SH-SY5Y (cell line): ENCODE measurements around the gene NGEF.

Experiments used
- GATA2 ChIP-seq: IDR thresholded peaks from 2 replicates; pipeline ENCODE4 v1.6.1; 2011; ENCODE audit warnings: mild to moderate bottlenecking, low read depth, low read length
- GATA3 ChIP-seq: IDR thresholded peaks from 2 replicates; pipeline ENCODE4 v1.6.1; 2011; ENCODE audit warnings: low read depth, mild to moderate bottlenecking, low read length, moderate library complexity

NGEF gene

DNA sequence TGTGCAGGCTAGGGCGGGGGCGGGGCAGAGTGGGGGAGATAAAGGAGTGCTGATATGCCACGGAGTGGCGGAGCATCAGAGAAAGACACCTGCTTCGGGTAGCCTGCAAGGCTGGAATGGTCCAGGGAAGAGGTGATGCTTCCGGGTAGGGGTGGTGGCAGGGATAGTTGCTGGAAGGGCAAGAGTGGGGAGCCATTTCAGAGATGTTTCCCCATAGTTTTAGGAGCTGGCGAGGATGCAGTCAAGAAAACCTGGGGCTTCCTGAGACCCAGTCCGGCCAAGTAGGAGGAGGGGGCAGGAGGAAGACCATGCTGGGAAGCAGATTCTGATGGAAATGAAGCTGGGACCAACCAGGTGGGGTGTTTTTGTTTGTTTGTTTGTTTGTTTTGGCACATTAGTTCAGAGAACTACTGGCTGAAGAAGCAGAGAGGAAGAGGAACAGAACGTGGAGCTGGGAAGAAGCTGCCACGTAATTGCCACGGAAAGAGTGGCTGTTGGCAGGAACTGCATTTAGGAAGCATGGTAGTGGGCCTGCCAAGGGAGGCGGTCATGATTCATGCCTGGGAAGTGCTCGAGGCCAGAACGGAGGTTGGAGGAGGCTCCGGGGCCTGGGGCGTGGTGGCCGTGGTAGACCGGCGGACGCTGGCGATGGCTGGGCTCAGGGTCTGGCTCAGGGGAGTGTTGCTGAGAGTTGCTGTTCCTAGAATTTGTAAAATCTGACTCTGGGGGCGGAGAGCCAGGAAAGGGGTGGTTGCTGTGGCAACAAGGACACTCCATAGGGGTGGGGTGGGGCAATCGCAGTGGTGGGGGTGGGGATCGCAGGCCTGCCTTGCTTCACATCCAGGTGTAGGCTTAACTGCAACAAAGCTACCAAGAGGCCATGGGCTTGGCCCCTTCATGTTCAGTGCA, 38.4 kb upstream of the NGEF start:
- TF ChIP-seq GATA2 (no peak), GATA3 (no peak)

DNA sequence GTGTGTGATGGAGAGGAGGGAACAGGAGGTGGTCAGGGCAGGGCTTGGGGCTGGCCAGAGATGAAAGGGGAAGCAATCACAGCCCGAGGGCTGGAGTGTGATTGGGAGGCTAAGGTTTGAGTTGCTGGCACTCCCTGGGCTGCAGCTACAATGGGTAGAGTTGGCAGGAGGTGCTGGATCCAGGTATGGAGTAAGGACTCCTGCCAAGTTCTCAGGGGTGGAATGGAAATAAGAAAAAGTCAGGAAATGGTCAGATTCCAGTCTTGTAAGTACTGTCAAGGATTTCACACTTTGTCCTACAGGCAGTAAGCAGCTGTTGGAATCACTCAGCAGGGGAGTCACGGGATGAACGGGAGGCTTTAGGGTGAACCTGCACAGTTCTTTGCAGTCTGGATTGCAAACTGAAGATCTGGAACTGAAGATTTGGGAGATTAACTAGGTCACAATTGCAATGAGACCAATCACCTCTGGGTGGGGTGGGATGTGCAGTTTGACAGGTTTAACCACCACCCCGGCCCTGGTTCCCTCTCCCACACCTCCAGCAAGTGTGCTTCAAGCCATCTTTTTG, 36.2 kb upstream of the NGEF start:
- TF ChIP-seq GATA3, result no peak
- no peak for TF ChIP-seq GATA2

GRCh38 chr2:233048569-233049193, 35.6 kb upstream of the NGEF start:
- no peak for TF ChIP-seq GATA3
- no peak for TF ChIP-seq GATA2

GRCh38 chr2:233047667-233048066, 34.6 kb upstream of the NGEF start:
- no peak for TF ChIP-seq GATA3
- no peak for TF ChIP-seq GATA2

DNA sequence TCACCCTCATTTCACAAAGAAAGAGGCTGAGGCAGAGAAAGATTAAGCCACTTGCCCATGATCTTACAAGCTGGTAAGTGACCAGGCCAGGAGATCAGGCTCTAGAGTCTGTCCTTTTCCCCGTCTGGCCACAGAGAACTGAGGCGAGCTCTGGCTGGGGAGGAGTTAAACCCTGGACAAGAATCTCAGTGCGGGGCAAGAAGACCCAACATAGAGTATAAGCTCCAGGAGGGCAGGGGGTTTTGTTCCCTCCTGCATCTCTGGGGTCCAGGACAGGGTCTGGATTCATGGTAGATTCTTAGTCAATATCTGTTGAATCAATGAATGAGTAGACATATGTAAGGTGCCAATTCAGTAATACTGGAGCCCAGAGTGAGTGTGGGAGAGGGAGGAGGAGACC, 34.1 kb upstream of the NGEF start:
- TF ChIP-seq GATA2 (no peak), GATA3 (no peak)

DNA sequence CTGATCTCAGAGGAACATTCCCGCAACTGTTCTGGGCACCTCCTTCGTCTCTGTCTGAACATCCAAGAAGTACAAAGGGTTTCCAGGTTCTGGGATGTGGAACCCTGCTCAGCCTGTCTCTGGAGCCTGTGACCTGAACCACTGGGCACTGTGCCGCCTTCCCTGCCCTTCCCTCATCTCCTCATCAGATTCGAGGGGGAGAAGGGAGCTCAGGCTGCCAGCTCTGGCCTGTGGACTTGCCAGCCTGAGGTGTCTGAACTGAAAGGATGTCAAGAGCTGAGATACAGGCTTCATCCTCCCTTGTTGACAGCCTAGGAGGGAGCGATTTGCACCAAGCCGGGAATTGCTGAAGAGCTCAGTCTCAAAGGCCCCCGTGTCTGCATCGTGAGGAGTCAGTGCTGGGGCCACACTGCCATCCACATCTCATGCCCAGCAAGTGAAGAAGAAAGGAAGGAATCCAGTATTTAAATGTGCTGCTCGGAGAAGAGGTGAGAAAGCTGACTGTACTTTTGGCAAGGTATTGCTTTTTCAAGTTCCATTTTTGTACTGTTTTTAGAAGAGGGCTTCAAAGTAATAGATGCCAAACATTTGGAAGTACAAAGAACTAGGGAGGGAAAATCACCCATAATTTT, 32.0 kb upstream of the NGEF start:
- no peak for TF ChIP-seq GATA3
- TF ChIP-seq GATA2, result no peak

GRCh38 chr2:233042549-233042948, 29.5 kb upstream of the NGEF start:
- TF ChIP-seq GATA3 (no peak), GATA2 (no peak)

- TF ChIP-seq GATA3, result no peak
- no peak for TF ChIP-seq GATA2
Measured at GRCh38 chr2:233041722-233042323, 28.8 kb upstream of the NGEF start.

GRCh38 chr2:233040571-233040970, 27.5 kb upstream of the NGEF start:
- TF ChIP-seq GATA3 (no peak), GATA2 (no peak)

- TF ChIP-seq GATA3 (no peak), GATA2 (no peak)
Measured at GRCh38 chr2:233039846-233040530, 26.9 kb upstream of the NGEF start.

DNA sequence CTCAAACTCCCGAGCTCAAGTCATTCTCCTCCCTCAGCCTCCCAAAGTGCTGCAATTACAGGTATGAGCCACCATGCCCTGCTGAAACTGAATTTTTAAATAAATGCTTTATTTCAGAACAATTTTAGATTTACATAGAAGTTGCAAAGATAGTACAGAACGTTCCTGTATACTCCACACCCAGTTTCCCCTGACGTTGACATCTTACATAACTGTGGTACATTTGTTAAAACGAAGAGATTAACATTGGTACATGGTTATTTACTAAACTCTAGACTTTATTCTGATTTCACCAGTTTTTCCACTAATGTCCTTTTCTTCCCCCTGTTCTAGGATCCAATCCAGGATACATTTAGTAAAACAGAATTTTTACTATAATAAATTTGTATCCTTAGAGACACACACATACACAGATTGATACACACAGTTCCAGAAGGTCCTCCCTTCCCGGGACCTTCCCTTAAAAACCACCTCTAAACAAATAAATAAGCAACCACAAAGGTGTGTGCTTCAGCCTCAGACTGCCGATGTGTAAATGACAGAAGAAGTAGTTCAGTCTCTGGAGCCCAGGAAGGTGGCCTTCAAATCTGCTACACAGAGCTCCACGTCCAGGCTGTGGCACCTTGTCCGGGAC, 26.3 kb upstream of the NGEF start:
- TF ChIP-seq GATA2, result no peak

DNA sequence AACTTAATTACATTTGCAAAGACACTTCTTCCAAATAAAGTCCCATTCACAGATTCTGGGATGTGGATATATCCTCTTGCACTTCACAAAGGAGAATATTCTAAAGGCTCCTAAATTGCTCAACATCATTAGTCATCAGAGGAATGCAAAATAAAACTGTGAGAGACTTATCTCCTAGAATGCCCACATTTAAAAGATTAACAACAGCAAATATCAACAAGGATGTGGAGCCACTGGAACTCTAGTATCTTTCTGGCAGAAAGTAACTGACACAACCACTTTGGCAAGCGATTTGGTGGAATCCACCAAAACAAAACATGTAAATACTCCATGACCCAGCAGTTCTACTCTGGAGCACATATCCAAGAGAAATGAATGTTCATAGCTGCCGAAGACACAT, 24.0 kb upstream of the NGEF start:
- no peak for TF ChIP-seq GATA2
- TF ChIP-seq GATA3, result no peak
